HAP-1 (cell line): ENCODE measurements around the gene NT5C1A.

Source experiments
- DNase-seq, 2 experiments: peaks; one replicate each; pipeline ENCODE4 v3.0.0-alpha.2; 2016 to 2020; ENCODE audit warnings: low spot score in 2 of 2
- H3K27me3 ChIP-seq: fragments of 250-450 bp; sonication (Bioruptor Pico); 2 replicates; pipeline ENCODE4 v1.5.1; 2020; ENCODE audit warnings: low read depth, mild to moderate bottlenecking, moderate library complexity
- H3K36me3 ChIP-seq: fragments of 250-450 bp; sonication (Bioruptor Pico); replicated peaks from 2 replicates; pipeline ENCODE4 v1.5.1; 2020; ENCODE audit warnings: mild to moderate bottlenecking
- H3K4me1 ChIP-seq: fragments of 250-450 bp; sonication (Bioruptor Pico); 2 replicates; pipeline ENCODE4 v1.5.1; 2020; ENCODE audit warnings: mild to moderate bottlenecking
- H3K4me3 ChIP-seq: fragments of 250-450 bp; sonication (Bioruptor Pico); 2 replicates; pipeline ENCODE4 v1.5.1; 2020; ENCODE audit warnings: mild to moderate bottlenecking, moderate library complexity
- H3K9me3 ChIP-seq: fragments of 250-450 bp; sonication (Bioruptor Pico); 2 replicates; pipeline ENCODE4 v1.5.1; 2020; ENCODE audit warnings: mild to moderate bottlenecking, moderate library complexity
- in situ Hi-C: fragments of 300-500 bp; cut with MboI; formaldehyde crosslinking; loops from 3 replicates; pipeline ENCODE4 v1.14.3; 2020; ENCODE audit warnings: low sequenced_read_pairs, inconsistent platforms, mixed read lengths

Gene NT5C1A

DNA sequence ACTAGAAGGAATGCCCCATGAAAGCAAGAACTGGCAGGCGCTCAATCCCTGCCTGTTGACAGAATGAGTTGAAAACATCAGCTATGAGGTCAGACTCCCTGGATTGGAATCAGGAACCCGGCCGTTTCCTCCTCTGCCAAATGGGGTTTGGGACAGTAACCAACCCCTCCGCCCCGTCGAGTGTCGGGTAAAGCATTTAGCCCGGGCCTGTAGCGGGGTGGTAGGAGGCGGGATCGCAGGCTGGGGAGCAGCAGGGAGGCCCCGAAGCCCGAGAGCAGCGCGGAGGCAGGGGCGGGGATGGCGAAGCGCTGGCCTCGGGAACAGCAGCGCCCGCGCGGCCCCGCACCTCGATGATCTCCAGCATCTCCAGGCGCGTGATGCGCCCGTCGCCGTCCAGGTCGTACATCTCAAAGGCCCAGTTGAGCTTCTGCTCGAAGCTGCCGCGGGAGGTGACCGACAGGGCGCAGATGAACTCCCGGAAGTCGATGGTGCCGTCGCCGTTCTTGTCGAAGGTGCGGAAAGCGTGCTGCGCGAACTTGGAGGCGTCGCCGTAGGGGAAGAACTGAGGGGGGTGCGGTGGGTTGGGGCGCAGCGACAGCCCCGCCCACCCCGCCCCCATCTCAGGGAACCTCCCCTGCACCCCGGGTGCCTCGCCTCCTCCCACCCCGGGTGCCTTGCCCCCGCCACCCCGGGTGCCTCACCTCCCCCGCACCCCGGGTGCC, 11.8 kb upstream of the NT5C1A start:
- H3K27me3 ChIP-seq: peaks cover 13% of the 10 kb centered on the region; the same call in 1 of the 2 replicates
- no peaks in the 10 kb centered on the region for H3K36me3 ChIP-seq
- H3K4me3 ChIP-seq: no peak overlapping the region
- DNase-seq: no peak
- in situ Hi-C loops: no loop called here
- H3K9me3 ChIP-seq: no peaks in the 10 kb centered on the region
- no peaks in the 10 kb centered on the region for H3K4me1 ChIP-seq

- no peaks in the 10 kb centered on the region for H3K36me3 ChIP-seq
- in situ Hi-C loops: no loop called here
- no peaks in the 10 kb centered on the region for H3K9me3 ChIP-seq
- H3K4me1 ChIP-seq: no peaks in the 10 kb centered on the region
- DNase-seq: no peak
- peaks cover 4% of the 10 kb centered on the region; the same call in 1 of the 2 replicates for H3K27me3 ChIP-seq
- H3K4me3 ChIP-seq: no peak overlapping the region
Measured at GRCh38 chr1:39681999-39682398, 10.1 kb upstream of the NT5C1A start.

DNA sequence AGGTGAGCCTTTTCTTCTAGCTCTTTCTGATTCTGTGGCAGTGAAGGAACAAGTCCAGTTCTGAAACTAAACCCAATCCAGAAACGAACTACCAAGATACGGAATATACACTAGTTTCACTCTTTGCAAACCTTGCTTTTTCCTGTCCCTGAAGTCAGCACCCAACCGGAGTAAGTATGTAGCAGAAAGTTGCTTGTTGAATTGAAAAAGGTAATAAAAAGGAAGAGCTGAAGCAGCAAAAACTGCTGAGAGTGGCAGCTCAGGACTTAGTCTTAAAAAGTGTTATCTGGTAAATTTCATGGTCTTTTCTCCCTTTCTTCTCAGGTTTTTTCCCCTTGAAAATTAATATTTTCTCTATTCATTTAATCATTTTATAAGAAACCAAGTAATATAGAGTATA, 9.4 kb upstream of the NT5C1A start:
- H3K4me1 ChIP-seq: no peaks in the 10 kb centered on the region
- H3K4me3 ChIP-seq: no peak overlapping the region
- in situ Hi-C loops: no loop called here
- no peaks in the 10 kb centered on the region for H3K9me3 ChIP-seq
- no peaks in the 10 kb centered on the region for H3K36me3 ChIP-seq
- no peak for DNase-seq
- peaks cover 4% of the 10 kb centered on the region; the same call in 1 of the 2 replicates for H3K27me3 ChIP-seq

- Histone ChIP-seq H3K4me3 (no peak overlapping the region), H3K9me3 (no peaks in the 10 kb centered on the region), H3K27me3 (peaks cover 4% of the 10 kb centered on the region; the same call in 1 of the 2 replicates), H3K4me1 (no peaks in the 10 kb centered on the region), H3K36me3 (no peaks in the 10 kb centered on the region)
- in situ Hi-C loops: no loop called here
- no peak for DNase-seq
Measured at GRCh38 chr1:39680751-39681150, 8.8 kb upstream of the NT5C1A start.

- Histone ChIP-seq H3K27me3 (peaks cover 4% of the 10 kb centered on the region; the same call in 1 of the 2 replicates), H3K4me1 (no peaks in the 10 kb centered on the region), H3K4me3 (no peak overlapping the region), H3K9me3 (no peaks in the 10 kb centered on the region), H3K36me3 (no peaks in the 10 kb centered on the region)
- no peak for DNase-seq
- in situ Hi-C loops: no loop called here
Measured at GRCh38 chr1:39679821-39680220, 7.9 kb upstream of the NT5C1A start.

GRCh38 chr1:39678889-39679288, 7.0 kb upstream of the NT5C1A start:
- Histone ChIP-seq H3K4me1 (no peaks in the 10 kb centered on the region), H3K4me3 (no peak overlapping the region), H3K27me3 (peaks cover 4% of the 10 kb centered on the region; the same call in 1 of the 2 replicates), H3K36me3 (no peaks in the 10 kb centered on the region), H3K9me3 (no peaks in the 10 kb centered on the region)
- DNase-seq: no peak
- in situ Hi-C loops: no loop called here

- in situ Hi-C loops: no loop called here
Measured at GRCh38 chr1:39677645-39678044, 5.7 kb upstream of the NT5C1A start.

GRCh38 chr1:39676948-39677548, 5.1 kb upstream of the NT5C1A start:
- in situ Hi-C loops: no loop called here
- Histone ChIP-seq H3K4me1 (peaks cover 5% of the 10 kb centered on the region; the same call in 1 of the 2 replicates), H3K27me3 (peaks cover 4% of the 10 kb centered on the region; the same call in 1 of the 2 replicates), H3K9me3 (no peaks in the 10 kb centered on the region), H3K4me3 (no peak overlapping the region), H3K36me3 (no peaks in the 10 kb centered on the region)
- no peak for DNase-seq

More at GRCh38 chr1:39677645-39678044, 5.7 kb upstream of the NT5C1A start:
- peaks cover 4% of the 10 kb centered on the region; the same call in 1 of the 2 replicates for H3K27me3 ChIP-seq
- H3K9me3 ChIP-seq: no peaks in the 10 kb centered on the region
- no peak overlapping the region for H3K4me3 ChIP-seq
- DNase-seq: no peak
- H3K4me1 ChIP-seq: no peaks in the 10 kb centered on the region
- no peaks in the 10 kb centered on the region for H3K36me3 ChIP-seq

GRCh38 chr1:39675220-39675619, 3.3 kb upstream of the NT5C1A start:
- Histone ChIP-seq H3K27me3 (no peaks in the 10 kb centered on the region), H3K4me3 (no peak overlapping the region), H3K36me3 (no peaks in the 10 kb centered on the region), H3K9me3 (no peaks in the 10 kb centered on the region), H3K4me1 (peaks cover 5% of the 10 kb centered on the region; the same call in 1 of the 2 replicates)
- no peak for DNase-seq
- in situ Hi-C loops: no loop called here

DNA sequence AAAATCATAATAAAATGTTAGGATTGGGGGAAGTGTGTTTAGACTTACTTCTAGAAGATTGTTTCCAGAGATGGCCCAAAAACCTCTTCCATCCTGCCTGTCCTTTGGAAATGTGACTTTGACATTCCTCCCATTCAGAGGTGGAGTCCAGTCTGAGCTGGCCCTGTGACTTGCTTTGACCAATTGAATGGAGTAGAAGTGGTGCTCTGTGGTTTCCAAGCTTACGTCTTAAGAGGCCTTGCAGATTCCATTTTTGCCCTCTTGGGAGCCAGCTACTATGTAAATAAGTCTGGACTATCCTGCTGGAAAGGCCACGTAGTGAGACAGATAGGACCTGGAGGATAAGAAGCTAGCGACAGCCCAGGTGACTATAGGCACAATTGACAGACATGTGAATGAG, 1.3 kb upstream of the NT5C1A start:
- H3K36me3 ChIP-seq: no peaks in the 10 kb centered on the region
- DNase-seq: no peak
- no peaks in the 10 kb centered on the region for H3K9me3 ChIP-seq
- H3K4me3 ChIP-seq: no peak overlapping the region
- peaks cover 5% of the 10 kb centered on the region; the same call in 1 of the 2 replicates for H3K4me1 ChIP-seq
- H3K27me3 ChIP-seq: no peaks in the 10 kb centered on the region
- in situ Hi-C loops: no loop called here

- no peak overlapping the region; the same call in 1 of the 2 replicates for H3K4me3 ChIP-seq
- no peaks in the 10 kb centered on the region for H3K27me3 ChIP-seq
- H3K4me1 ChIP-seq: peaks cover 5% of the 10 kb centered on the region; the same call in 1 of the 2 replicates
- H3K36me3 ChIP-seq: no peaks in the 10 kb centered on the region
- in situ Hi-C loops: no loop called here
- DNase-seq: no peak
- H3K9me3 ChIP-seq: no peaks in the 10 kb centered on the region
Measured at GRCh38 chr1:39672551-39672947, 642 bp upstream of the NT5C1A start.

DNA sequence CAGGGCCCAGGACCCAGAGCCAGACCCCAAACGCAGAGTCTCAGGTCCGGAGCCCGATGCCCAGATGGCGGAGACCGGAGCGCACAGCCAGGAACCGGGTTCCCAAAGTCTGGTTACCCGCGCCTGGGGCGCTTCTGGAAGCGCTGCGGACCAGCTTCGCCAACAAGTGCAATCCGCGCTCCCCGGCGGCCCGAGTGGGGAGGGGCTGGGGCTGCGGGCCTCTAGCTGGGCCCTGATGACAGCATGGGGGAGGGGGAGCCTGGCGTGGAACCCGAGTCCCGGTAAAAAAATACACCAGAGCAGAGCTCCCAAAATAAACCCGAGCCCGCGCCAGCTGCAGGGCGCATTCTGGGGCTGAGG, 494 bp downstream of the NT5C1A start:
- no peaks in the 10 kb centered on the region for H3K27me3 ChIP-seq
- H3K4me3 ChIP-seq: peak overlapping the region; percentile 36
- in situ Hi-C loops: no loop called here
- no peaks in the 10 kb centered on the region for H3K36me3 ChIP-seq
- H3K4me1 ChIP-seq: peaks cover 5% of the 10 kb centered on the region; the same call in 1 of the 2 replicates
- DNase-seq: peak in 1 of 2 experiments; percentile 52
- no peaks in the 10 kb centered on the region for H3K9me3 ChIP-seq

- no peaks in the 10 kb centered on the region for H3K27me3 ChIP-seq
- no peak for DNase-seq
- H3K36me3 ChIP-seq: no peaks in the 10 kb centered on the region
- H3K4me3 ChIP-seq: no peak overlapping the region
- in situ Hi-C loops: no loop called here
- peaks cover 5% of the 10 kb centered on the region; the same call in 1 of the 2 replicates for H3K4me1 ChIP-seq
- no peaks in the 10 kb centered on the region for H3K9me3 ChIP-seq
Measured at GRCh38 chr1:39670689-39671088, 1.2 kb downstream of the NT5C1A start.

DNA sequence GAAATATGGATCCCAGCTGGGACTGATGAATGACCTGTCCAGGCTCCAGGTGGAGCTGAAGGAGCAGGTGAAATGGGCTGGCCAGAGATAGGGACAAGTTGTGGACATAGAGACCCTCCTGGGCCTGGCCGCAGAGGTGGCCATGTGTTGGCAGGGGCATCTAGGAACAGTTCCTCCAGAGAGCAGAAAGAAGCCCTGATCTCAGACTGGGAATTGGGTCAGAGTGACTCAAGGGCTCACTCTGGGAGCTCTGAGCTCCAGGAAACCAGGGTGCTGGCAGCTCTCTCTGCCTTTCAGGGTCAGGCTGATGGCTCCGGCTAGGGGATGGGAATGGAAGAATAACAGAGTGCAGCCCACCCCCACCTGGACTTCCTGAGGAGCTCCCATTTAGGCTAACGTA, 3.0 kb downstream of the NT5C1A start:
- H3K27me3 ChIP-seq: no peaks in the 10 kb centered on the region
- DNase-seq: no peak
- in situ Hi-C loops: no loop called here

More for the DNA sequence above, 3.0 kb downstream of the NT5C1A start:
- Histone ChIP-seq H3K36me3 (no peaks in the 10 kb centered on the region), H3K4me1 (peaks cover 5% of the 10 kb centered on the region; the same call in 1 of the 2 replicates), H3K4me3 (no peak overlapping the region), H3K9me3 (no peaks in the 10 kb centered on the region)
